Subcutaneous adipose tissue (tissue), 4 donors: ENCODE results near the gene MRE11. TPM values are rescaled to one million over a fixed set of nuclear protein-coding genes. Genes with fewer than 3 reads are reported as not detected.

Source experiments
- CTCF ChIP-seq: fragments of 450-650 bp; IDR thresholded peaks from one replicate; pipeline ENCODE4 v1.5.1; 2016; ENCODE audit warnings: low read depth, mild to moderate bottlenecking, control low read depth, antibody characterized with exemption, moderate library complexity
- total RNA-seq, 4 donors: library from RNA; depleted of rRNA; stranded (reverse); fragments of >200 nt; gene quantifications; one replicate each; pipeline ENCODE4 v1.1.0, GENCODE V29; 2016

Gene MRE11
- total RNA-seq, 4 donors from 2014 or later: 16.6 to 20.9 (median 19.1) TPM

- no peak for TF ChIP-seq CTCF
These were observed 7.9 kb upstream of the MRE11 start for GRCh38 chr11:94501522-94501921.

- no peak for TF ChIP-seq CTCF
These were observed 6.5 kb upstream of the MRE11 start for GRCh38 chr11:94500181-94500580.

- no peak for TF ChIP-seq CTCF
These were observed 559 bp upstream of the MRE11 start for GRCh38 chr11:94494126-94494680.

- TF ChIP-seq CTCF: no peak
These were observed 7.6 kb downstream of the MRE11 start for GRCh38 chr11:94486068-94486467.

GRCh38 chr11:94481342-94481741 is 12.3 kb downstream of the MRE11 start:
- no peak for TF ChIP-seq CTCF

- TF ChIP-seq CTCF: no peak
These were observed 16.0 kb downstream of the MRE11 start for GRCh38 chr11:94477624-94478023.

GRCh38 chr11:94472916-94473799 is 20.5 kb downstream of the MRE11 start:
- TF ChIP-seq CTCF: no peak
